ENCODE results near the gene GRB10.

The GRB10 gene

DNA sequence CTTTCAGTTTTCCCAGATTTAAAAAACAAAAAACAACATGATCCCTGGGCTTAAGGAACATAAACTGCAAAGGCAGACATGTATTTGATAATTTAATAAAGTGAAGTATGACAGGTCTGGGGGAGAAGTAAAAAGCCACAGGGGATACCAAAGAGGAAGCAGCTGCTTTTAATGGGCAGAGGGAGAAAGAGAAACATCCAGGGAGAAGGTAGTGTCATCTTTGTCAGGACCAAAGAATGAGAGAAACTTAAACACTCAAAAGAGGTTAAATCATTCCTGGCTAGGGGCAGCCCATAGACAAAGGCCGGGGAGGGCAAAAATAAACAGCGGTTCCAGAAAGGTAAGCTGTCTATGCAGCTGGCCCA lies 94.5 kb downstream of the GRB10 start:
- DNase-seq (ENCODE audit: low spot score) = no peak

DNA sequence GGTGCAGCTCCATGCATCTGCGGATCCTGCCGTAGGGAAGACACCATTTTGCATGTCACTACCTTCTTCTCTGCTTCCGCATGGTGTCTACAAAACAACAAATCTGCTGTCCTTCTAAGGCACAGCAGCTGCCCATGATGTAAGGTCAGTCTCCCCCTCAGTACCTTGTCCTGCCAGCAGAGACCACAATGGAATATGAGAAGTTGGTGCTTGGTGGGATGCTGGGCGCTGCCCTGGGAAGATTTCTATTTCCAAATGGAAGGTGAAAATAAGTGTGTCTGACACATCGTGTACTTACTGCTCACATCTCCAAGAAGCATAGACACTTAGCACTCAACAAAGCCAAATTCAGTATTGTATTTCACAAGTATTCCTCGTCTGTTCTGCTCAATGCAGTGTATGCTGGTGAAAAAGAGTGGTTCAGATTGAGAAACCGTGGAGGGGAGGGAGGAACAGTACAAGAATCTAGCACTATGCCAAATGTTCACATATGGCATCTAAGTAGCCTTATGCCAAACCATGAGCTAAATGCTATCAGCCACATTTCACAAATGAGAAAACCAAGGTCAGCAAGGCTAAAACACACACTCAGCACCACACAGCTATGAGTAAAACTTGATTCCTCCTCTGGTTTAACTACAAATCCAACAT lies 95.0 kb downstream of the GRB10 start:
- no peak for DNase-seq (ENCODE audit: low spot score)

DNA sequence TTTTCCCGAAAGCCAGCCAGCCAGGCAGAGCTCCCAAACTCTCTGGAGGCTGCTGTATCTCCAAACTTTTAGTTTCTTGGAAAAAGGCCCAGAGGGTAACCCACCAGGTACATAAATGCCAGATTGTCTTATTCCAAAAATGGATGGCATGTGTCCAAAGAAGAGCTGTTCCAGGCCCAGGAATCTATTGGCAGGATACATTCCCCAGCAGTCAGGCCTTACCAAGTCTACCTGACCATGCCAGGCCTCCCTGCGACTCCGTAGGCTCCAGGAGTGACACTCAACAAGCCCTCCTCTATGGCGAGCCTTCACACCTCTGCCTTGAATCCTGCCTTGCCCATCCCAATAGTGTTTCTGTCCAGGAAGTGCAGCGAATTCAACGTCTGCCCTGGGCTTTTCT lies 95.6 kb downstream of the GRB10 start:
- DNase-seq (ENCODE audit: low spot score) = no peak

GRCh38 chr7:50685135-50686065 lies 97.3 kb downstream of the GRB10 start:
- no peak for DNase-seq (ENCODE audit: low spot score)

GRCh38 chr7:50684713-50685075 lies 98.0 kb downstream of the GRB10 start:
- no peak for DNase-seq (ENCODE audit: low spot score)

- no peak for DNase-seq (ENCODE audit: low spot score)
These were observed 98.5 kb downstream of the GRB10 start for GRCh38 chr7:50684011-50684712.

- DNase-seq (ENCODE audit: low spot score) = no peak
These were observed 100.1 kb downstream of the GRB10 start for GRCh38 chr7:50682573-50682972.

- no peak for DNase-seq (ENCODE audit: low spot score)
These were observed 100.6 kb downstream of the GRB10 start for GRCh38 chr7:50682079-50682478.

DNA sequence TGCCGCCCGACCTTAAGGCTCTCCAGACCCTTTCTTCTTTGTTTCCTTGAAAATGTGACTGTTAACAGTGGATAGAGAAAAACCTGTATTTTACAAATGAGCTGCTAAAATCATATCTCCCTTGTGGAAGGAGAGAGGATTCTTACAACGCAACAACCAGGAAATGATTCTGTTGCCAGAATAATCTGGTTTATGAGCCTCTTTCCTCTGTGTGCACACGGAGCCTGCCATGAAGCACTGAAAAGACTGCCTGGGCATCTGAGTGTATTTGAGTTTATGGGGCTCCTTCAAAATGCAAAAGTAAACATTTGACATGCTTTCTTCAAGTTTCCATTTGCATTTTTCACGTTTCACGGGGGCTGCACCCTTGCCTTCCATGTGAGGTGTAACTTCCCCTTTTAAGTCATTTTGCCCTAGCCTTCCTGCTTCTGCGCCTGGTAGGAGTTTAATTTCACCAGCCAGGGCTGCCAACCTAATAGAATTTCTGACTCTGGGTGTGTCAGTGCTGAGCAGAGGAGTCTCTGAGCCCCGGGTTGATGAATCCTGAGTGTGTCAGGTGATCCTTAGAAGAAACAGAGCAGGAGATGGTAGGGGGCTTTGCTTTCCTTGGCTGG lies 101.2 kb downstream of the GRB10 start:
- DNase-seq (ENCODE audit: low spot score) = no peak

DNA sequence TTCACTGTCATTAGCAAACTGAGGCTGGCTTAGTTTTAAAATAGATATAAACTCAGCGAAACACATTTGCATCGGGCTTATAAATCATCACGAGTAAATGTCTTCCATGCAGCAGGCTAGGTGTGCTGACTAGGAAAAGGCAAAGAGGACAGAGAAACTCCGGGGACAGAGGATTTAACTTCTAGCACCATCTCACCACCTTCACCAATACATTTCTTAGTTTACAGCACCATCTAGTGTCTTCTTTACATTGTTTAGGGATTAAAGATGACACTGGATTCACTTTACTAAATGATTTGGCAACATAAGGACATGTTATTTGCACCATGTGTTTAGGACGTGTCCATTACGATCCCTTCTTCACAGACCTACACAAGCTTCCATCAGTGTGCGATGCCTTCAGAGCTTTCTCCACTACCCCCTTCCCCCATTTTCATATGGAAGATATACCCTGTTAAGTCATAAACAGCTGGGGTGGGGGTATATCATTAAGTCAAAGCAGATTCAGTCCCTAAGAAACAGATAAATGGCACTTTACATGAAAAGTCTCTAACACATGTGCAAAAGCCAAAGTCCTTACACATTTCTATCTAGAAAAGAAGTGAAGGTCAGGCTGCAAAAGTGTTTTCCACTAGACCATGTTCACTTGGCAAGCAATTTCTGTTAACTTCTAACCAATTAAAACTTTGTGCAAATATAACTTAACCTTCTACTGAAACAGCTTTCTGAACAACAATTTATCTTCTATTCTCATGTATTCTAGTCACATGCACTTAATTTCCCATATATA lies 103.3 kb downstream of the GRB10 start:
- peak; percentile 44 for DNase-seq (ENCODE audit: low spot score)

GRCh38 chr7:50678586-50678985 lies 104.1 kb downstream of the GRB10 start:
- no peak for DNase-seq (ENCODE audit: low spot score)

- no peak for DNase-seq (ENCODE audit: low spot score)
These were observed 105.1 kb downstream of the GRB10 start for GRCh38 chr7:50677638-50677996.

- no peak for DNase-seq (ENCODE audit: low spot score)
These were observed 105.7 kb downstream of the GRB10 start for GRCh38 chr7:50676740-50677637.

- DNase-seq (ENCODE audit: low spot score) = no peak
These were observed 106.6 kb downstream of the GRB10 start for GRCh38 chr7:50676079-50676478.

- DNase-seq (ENCODE audit: low spot score) = no peak
These were observed 107.5 kb downstream of the GRB10 start for GRCh38 chr7:50674896-50675835.

GRCh38 chr7:50674299-50674698 lies 108.4 kb downstream of the GRB10 start:
- DNase-seq (ENCODE audit: low spot score) = no peak

DNA sequence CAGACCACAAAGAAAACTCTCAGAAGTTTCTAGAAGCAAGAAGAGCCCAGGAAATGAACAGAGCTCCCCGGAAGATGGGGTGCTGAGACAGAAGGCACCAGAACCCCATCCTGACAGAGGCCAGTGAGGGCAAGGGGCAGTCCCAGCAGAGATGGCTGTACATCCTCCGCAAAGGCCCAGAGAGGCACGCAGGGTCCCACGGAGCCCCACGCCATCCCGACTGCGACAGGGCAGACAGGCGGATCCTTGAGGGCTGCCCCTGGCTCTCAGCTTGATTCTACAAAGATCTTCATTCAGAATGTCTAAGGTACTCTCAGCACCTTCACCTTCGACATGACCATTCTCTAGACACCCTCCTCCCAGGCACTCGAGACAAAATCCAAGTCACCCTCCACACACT lies 109.6 kb downstream of the GRB10 start:
- no peak for DNase-seq (ENCODE audit: low spot score)

GRCh38 chr7:50672045-50672444 lies 110.7 kb downstream of the GRB10 start:
- no peak for DNase-seq (ENCODE audit: low spot score)

GRCh38 chr7:50671386-50671785 lies 111.3 kb downstream of the GRB10 start:
- DNase-seq (ENCODE audit: low spot score) = no peak

DNA sequence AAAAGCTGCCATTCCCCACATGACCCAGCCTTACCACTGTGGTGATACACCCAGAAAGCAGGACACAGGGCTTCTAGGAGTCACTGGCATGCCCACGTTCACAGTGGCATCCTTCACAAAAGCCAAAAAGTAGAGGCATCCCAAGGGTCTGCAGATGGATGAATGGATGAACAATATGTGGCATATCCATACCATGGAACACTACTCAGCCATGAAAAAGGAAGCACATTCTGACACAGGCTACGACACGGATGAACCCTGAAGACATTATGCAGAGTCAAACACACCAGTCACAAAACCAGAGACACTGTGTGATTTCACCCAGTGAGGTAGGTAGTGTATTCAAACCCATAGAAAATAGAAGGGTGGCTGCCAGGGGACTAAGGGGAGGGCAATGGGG lies 112.8 kb downstream of the GRB10 start:
- no peak for DNase-seq (ENCODE audit: low spot score)
